CD4-positive, alpha-beta T cell (primary cell): Measurements from ENCODE around the gene NDRG3. TPM values are rescaled to one million over a fixed set of nuclear protein-coding genes. Genes with fewer than 3 reads are reported as not detected.

Experiments
- ATAC-seq: fragments of 200-7000 bp; cut with Tn5 transposase; one replicate; pipeline ENCODE4 v1.10.0; 2022; ENCODE audit warnings: mild to moderate bottlenecking; ENCODE audit not compliant: poor library complexity
- CTCF ChIA-PET: fragments of 350-600 bp; sonication (Branson Sonifier 250); formaldehyde crosslinking; loops from one replicate; lab custom pipeline; 2021; ENCODE audit warnings: antibody characterized with exemption, inconsistent platforms; lab: Charles Lee
- POLR2A ChIA-PET: fragments of 350-600 bp; sonication (Branson Sonifier 250); formaldehyde crosslinking; loops from one replicate; lab custom pipeline; 2021; ENCODE audit warnings: antibody characterized with exemption, inconsistent platforms; lab: Charles Lee
- DNase-seq, 14 experiments: peaks; one replicate each; pipeline ENCODE4 v3.0.0-alpha.2; 2013 to 2020; ENCODE audit warnings: mixed read lengths in 2 of 14
- H3K27ac ChIP-seq, 2 donors: one replicate each; pipeline versions ENCODE4 v1.5.1 to v1.7.0; 2013; ENCODE audit warnings: low read length in 2 of 2, low read depth in 1 of 2, mild to moderate bottlenecking in 1 of 2
- H3K27me3 ChIP-seq, 2 experiments: 1 replicate in 1 of 2; 2 replicates in 1 of 2; pipeline versions ENCODE4 v1.6.1 to v1.7.0; 2013; ENCODE audit warnings: low read length in 2 of 2, control low read depth in 1 of 2, mild to moderate bottlenecking in 1 of 2, moderate library complexity in 1 of 2; ENCODE audit not compliant: insufficient read depth in 2 of 2, control insufficient read depth in 1 of 2
- H3K36me3 ChIP-seq: one replicate; pipeline ENCODE4 v1.6.1; 2013; ENCODE audit warnings: low read length, control low read depth; ENCODE audit not compliant: insufficient read depth
- H3K4me1 ChIP-seq: one replicate; pipeline ENCODE4 v1.6.1; 2013; ENCODE audit warnings: low read length, control low read depth; ENCODE audit not compliant: insufficient read depth
- H3K4me3 ChIP-seq: one replicate; pipeline ENCODE4 v1.5.1; 2013; ENCODE audit warnings: mild to moderate bottlenecking, low read length, moderate library complexity
- H3K9me3 ChIP-seq, 2 experiments: 1 replicate in 1 of 2; 2 replicates in 1 of 2; pipeline versions ENCODE4 v1.6.1 to v1.7.0; 2013; ENCODE audit warnings: low read length in 2 of 2, mild to moderate bottlenecking in 2 of 2, control low read depth in 1 of 2, moderate library complexity in 1 of 2; ENCODE audit not compliant: control insufficient read depth in 1 of 2, insufficient read depth in 1 of 2
- H3K27ac Mint-ChIP-seq: one replicate; pipeline ENCODE4 v1.8.0; 2020; ENCODE audit warnings: mixed read lengths
- H3K27me3 Mint-ChIP-seq: one replicate; pipeline ENCODE4 v1.8.0; 2021; ENCODE audit warnings: mixed read lengths
- H3K36me3 Mint-ChIP-seq: one replicate; pipeline ENCODE4 v1.8.0; 2021; ENCODE audit warnings: low read depth, mixed read lengths
- H3K4me1 Mint-ChIP-seq: one replicate; pipeline ENCODE4 v1.8.0; 2021; ENCODE audit warnings: low read depth, mixed read lengths
- H3K4me3 Mint-ChIP-seq: one replicate; pipeline ENCODE4 v1.8.0; 2020; ENCODE audit warnings: mild to moderate bottlenecking, mixed read lengths
- H3K9me3 Mint-ChIP-seq: one replicate; pipeline ENCODE4 v1.8.0; 2020; ENCODE audit warnings: mixed read lengths
- intact Hi-C, 2 experiments: fragments of 100-400 bp; cut with DNase I in 1 of 2; cut with micrococcal nuclease in 1 of 2; formaldehyde crosslinking; loops; one replicate each; pipeline versions ENCODE4 v1.15.1 to v1.9.0; 2023 to 2025; cut with DNase I, micrococcal nuclease
- total RNA-seq, 174 experiments: library from RNA in 2 of 174; stranded (reverse) in 2 of 174; gene quantifications; one replicate each; pipeline ENCODE4 v1.2.3 and lab custom pipeline; 2021 to 2026
- TF ChIP-seq, protein P1 (sequence below): fragments of 200-600 bp; IDR thresholded peaks from one replicate; pipeline ENCODE4 v1.8.0; 2022; ENCODE audit warnings: antibody characterized with exemption, mild to moderate bottlenecking

NDRG3 gene
- total RNA-seq, 2 experiments from 2014 or later = 17.3 to 17.5 TPM

DNA sequence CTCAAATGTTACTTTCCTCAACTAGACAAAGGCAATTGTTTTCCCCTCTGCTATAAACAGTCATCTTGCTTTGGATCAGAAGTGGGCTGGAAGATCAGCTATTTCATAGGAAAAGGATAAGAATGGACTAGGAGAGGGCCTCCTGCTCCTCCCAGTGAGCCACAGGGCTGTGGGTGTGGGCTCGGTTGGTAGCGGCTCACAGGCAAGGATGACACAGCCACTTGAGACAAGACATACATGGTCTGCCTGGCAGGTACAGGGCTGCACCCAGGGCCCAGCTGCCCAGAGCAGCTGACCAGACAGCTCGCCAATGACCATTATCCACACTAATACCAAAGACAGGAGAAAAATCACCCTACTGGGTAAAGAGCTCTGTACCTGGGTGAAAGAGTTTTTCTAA, 90.9 kb downstream of the NDRG3 start:
- ATAC-seq (no peak), DNase-seq (no peak)
- no peaks in the 10 kb centered on the region for H3K27me3 ChIP-seq
- H3K4me1 ChIP-seq = peaks cover 13% of the 10 kb centered on the region
- no peak overlapping the region for H3K4me3 ChIP-seq
- Mint-ChIP-seq H3K36me3 (peaks cover 38% of the 10 kb centered on the region), H3K27me3 (no peaks in the 10 kb centered on the region), H3K27ac (no peak overlapping the region), H3K4me1 (peaks cover 22% of the 10 kb centered on the region), H3K9me3 (no peaks in the 10 kb centered on the region), H3K4me3 (no peak overlapping the region)
- intact Hi-C loops = no loop called here
- TF ChIP-seq, protein P1, sequence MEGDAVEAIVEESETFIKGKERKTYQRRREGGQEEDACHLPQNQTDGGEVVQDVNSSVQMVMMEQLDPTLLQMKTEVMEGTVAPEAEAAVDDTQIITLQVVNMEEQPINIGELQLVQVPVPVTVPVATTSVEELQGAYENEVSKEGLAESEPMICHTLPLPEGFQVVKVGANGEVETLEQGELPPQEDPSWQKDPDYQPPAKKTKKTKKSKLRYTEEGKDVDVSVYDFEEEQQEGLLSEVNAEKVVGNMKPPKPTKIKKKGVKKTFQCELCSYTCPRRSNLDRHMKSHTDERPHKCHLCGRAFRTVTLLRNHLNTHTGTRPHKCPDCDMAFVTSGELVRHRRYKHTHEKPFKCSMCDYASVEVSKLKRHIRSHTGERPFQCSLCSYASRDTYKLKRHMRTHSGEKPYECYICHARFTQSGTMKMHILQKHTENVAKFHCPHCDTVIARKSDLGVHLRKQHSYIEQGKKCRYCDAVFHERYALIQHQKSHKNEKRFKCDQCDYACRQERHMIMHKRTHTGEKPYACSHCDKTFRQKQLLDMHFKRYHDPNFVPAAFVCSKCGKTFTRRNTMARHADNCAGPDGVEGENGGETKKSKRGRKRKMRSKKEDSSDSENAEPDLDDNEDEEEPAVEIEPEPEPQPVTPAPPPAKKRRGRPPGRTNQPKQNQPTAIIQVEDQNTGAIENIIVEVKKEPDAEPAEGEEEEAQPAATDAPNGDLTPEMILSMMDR = no peak
- H3K36me3 ChIP-seq = peaks cover 39% of the 10 kb centered on the region
- H3K27ac ChIP-seq = no peak overlapping the region
- POLR2A ChIA-PET = interaction anchor here (1.5 kb wide), 1 partner anchor 49 kb away, joined by 4 read pairs; the partner anchor contains the start of gene RAB5IF
- H3K9me3 ChIP-seq = no peaks in the 10 kb centered on the region
- CTCF ChIA-PET = no interaction called here

DNA sequence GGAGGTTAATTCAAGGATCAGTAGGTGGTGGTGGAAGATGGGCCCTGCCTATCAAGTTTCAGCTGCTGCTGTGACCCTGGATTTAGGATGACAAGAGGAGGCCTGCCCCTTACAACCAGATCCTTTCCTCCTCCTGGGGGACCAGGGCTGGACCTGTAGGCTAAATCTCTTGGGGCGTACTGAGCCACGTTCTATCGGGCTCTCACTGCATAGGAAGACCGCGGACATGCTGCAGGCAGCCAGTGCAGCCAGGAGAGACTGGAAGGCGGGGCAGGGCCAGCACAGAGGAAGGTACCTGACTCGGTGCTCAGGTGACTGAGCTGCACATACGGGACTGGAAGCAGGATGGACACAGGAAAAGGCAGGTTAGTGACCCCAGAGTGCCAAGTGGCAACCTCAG, 91.4 kb downstream of the NDRG3 start:
- H3K27ac ChIP-seq = no peak overlapping the region
- TF ChIP-seq, protein P1 = no peak
- peaks cover 22% of the 10 kb centered on the region for H3K4me1 Mint-ChIP-seq
- no peaks in the 10 kb centered on the region for H3K9me3 Mint-ChIP-seq
- H3K36me3 ChIP-seq = peaks cover 39% of the 10 kb centered on the region
- CTCF ChIA-PET = no interaction called here
- peaks cover 38% of the 10 kb centered on the region for H3K36me3 Mint-ChIP-seq
- peaks cover 13% of the 10 kb centered on the region for H3K4me1 ChIP-seq
- no peaks in the 10 kb centered on the region for H3K27me3 ChIP-seq
- H3K4me3 Mint-ChIP-seq = no peak overlapping the region
- H3K27me3 Mint-ChIP-seq = no peaks in the 10 kb centered on the region
- no peak overlapping the region for H3K27ac Mint-ChIP-seq
- DNase-seq (no peak), ATAC-seq (no peak)
- H3K4me3 ChIP-seq = no peak overlapping the region
- no peaks in the 10 kb centered on the region for H3K9me3 ChIP-seq
- POLR2A ChIA-PET = interaction anchor here (1.5 kb wide), 1 partner anchor 49 kb away, joined by 4 read pairs; the partner anchor contains the start of gene RAB5IF
- intact Hi-C loops = no loop called here

DNA sequence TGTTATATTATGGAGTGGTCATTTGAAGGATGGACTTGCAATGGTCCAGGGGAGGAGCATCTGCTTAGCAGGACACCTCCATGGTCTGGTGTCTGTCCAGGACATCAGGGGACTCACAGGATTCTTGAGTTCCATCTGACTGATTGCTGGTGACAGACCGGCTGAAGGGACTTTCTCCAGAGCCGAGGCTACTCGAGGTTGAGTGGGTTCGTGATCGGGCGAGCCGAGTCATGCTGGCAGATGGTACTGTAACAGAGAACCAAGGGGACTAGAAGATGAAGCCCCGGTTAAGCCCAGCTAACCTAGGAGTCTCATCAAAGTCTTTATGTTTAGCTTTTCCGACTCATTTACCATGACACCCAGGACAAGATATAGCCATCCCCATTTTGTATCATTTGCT, 92.4 kb downstream of the NDRG3 start:
- no peaks in the 10 kb centered on the region for H3K9me3 ChIP-seq
- peaks cover 39% of the 10 kb centered on the region for H3K36me3 ChIP-seq
- H3K9me3 Mint-ChIP-seq = no peaks in the 10 kb centered on the region
- TF ChIP-seq, protein P1 = no peak
- ChIA-PET POLR2A (no interaction called here), CTCF (no interaction called here)
- no peak overlapping the region for H3K27ac ChIP-seq
- ATAC-seq (no peak), DNase-seq (no peak)
- H3K4me1 Mint-ChIP-seq = peaks cover 14% of the 10 kb centered on the region
- H3K27me3 ChIP-seq = no peaks in the 10 kb centered on the region
- peaks cover 6% of the 10 kb centered on the region for H3K4me1 ChIP-seq
- intact Hi-C loops = no loop called here
- no peak overlapping the region for H3K4me3 Mint-ChIP-seq
- peaks cover 35% of the 10 kb centered on the region for H3K36me3 Mint-ChIP-seq
- H3K27ac Mint-ChIP-seq = no peak overlapping the region
- no peaks in the 10 kb centered on the region for H3K27me3 Mint-ChIP-seq
- no peak overlapping the region for H3K4me3 ChIP-seq
